Thoracic aorta (tissue), 2 donors: ENCODE data around the gene IRX5. TPM values are rescaled to one million over a fixed set of nuclear protein-coding genes. Genes with fewer than 3 reads are reported as not detected.

Experiments used
- ATAC-seq: fragments of 150-250 bp; one replicate; pipeline ENCODE4 v1.8.0; 2017; ENCODE audit warnings: low read depth; ENCODE audit not compliant: insufficient number of reproducible peaks, low FRiP score
- DNase-seq: peaks from one replicate; pipeline ENCODE4 v3.0.0-alpha.2; 2020; ENCODE audit warnings: low spot score
- H3K27ac ChIP-seq, 2 donors: fragments of 200-600 bp; sonication (generic); 1 replicate in 1 of 2; 2 replicates in 1 of 2; pipeline ENCODE4 v1.5.1; 2016; ENCODE audit warnings: mild to moderate bottlenecking in 2 of 2, moderate library complexity in 2 of 2
- H3K27me3 ChIP-seq: fragments of 200-600 bp; sonication (generic); replicated peaks from 2 replicates; pipeline ENCODE4 v1.6.0; 2016; ENCODE audit warnings: mild to moderate bottlenecking; ENCODE audit not compliant: insufficient read depth
- H3K36me3 ChIP-seq: fragments of 200-600 bp; sonication (generic); one replicate; pipeline ENCODE4 v1.5.1; 2016
- H3K4me1 ChIP-seq, 2 donors: fragments of 200-600 bp; sonication (generic); 1 replicate in 1 of 2; 2 replicates in 1 of 2; pipeline versions ENCODE4 v1.5.1 to v1.6.0; 2016; ENCODE audit warnings: low read depth in 2 of 2, mild to moderate bottlenecking in 1 of 2; ENCODE audit not compliant: control insufficient read depth in 1 of 2
- H3K4me3 ChIP-seq: fragments of 200-600 bp; sonication (generic); 2 replicates; pipeline ENCODE4 v1.5.1; 2016; ENCODE audit warnings: mild to moderate bottlenecking
- H3K9me3 ChIP-seq: fragments of 200-600 bp; sonication (generic); 2 replicates; pipeline ENCODE4 v1.5.1; 2016
- total RNA-seq, 2 donors: library from RNA; depleted of rRNA; stranded (reverse); fragments of >200 nt; gene quantifications; one replicate each; pipeline versions ENCODE4 v1.1.0 to v1.2.3, GENCODE V29; 2016
- TF ChIP-seq, protein P1 (sequence below): fragments of 200-600 bp; sonication (generic); IDR thresholded peaks from one replicate; pipeline ENCODE4 v1.5.1; 2019; ENCODE audit warnings: antibody characterized with exemption

The IRX5 gene
- total RNA-seq = 1 to 10 TPM; 2.3 to 2.7 TPM

DNA sequence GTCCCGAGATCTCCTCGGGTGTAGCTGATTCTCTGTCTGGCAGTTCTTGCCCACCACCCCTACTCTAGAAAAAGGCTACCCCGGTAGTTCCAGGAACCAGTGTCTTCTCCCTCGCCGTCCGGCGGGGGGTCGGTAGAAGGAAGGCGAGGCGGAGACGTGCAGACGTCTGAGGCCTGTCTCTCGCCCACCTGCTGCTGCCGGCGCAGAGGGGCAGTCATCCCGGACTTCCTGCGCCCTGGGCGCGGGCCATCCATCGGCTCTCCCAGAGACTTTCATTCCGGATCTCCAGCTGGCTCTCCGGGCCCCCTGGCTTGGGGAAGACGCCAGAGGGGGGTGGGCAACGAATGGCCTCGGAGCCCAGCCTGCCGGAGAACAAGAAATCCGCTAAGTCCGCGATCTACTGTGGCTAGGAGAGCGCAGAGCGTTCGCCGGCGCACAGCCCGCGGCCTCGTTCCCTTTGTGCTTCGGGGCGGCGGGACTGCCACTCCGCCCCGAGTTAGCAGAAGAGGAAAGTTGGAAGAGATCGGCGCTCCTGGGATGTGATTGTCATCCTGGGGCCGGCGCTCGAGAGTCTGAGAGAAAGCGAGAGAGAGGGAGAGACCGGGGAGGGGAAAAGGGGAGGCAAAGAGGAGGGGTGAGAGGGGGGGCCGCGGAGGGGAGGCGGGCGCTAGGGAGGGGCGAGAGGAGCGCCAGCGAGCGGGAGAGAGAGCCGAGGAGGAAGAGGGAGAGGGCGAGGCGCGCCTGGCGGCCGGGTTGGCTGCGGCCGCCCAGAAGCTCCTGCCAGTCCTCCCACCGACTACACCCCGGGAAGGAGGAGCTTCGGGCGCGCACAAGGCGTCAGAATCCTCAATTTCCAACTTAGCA lies at the start of gene IRX5:
Gene IRX5, plus strand, starts transcription at position 861 of the 864 bp plus-strand sequence. CDS start 334 bp downstream, outside the sequence.
- peak within 1 kb of the TSS; percentile 86 to 91 for H3K27ac ChIP-seq
- H3K36me3 ChIP-seq = no peaks in the 10 kb centered on the region
- TF ChIP-seq, protein P1, sequence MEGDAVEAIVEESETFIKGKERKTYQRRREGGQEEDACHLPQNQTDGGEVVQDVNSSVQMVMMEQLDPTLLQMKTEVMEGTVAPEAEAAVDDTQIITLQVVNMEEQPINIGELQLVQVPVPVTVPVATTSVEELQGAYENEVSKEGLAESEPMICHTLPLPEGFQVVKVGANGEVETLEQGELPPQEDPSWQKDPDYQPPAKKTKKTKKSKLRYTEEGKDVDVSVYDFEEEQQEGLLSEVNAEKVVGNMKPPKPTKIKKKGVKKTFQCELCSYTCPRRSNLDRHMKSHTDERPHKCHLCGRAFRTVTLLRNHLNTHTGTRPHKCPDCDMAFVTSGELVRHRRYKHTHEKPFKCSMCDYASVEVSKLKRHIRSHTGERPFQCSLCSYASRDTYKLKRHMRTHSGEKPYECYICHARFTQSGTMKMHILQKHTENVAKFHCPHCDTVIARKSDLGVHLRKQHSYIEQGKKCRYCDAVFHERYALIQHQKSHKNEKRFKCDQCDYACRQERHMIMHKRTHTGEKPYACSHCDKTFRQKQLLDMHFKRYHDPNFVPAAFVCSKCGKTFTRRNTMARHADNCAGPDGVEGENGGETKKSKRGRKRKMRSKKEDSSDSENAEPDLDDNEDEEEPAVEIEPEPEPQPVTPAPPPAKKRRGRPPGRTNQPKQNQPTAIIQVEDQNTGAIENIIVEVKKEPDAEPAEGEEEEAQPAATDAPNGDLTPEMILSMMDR = peak; percentile 40
- H3K4me1 ChIP-seq = peaks cover 7 to 23% of the 10 kb centered on the region in 2 donors
- DNase-seq = peak; percentile 71
- H3K4me3 ChIP-seq = peak within 1 kb of the TSS; percentile 83
- no peaks in the 10 kb centered on the region for H3K27me3 ChIP-seq
- H3K9me3 ChIP-seq = no peaks in the 10 kb centered on the region
- ATAC-seq = peak; percentile 57

- H3K4me3 ChIP-seq = no peak overlapping the region
- peaks cover 12% of the 10 kb centered on the region for H3K9me3 ChIP-seq
- no peak overlapping the region for H3K27ac ChIP-seq
- TF ChIP-seq, protein P1 = no peak
- no peak for DNase-seq
- H3K4me1 ChIP-seq = no peaks in the 10 kb centered on the region
- no peak for ATAC-seq
- H3K27me3 ChIP-seq = no peaks in the 10 kb centered on the region
- no peaks in the 10 kb centered on the region for H3K36me3 ChIP-seq
Observed at GRCh38 chr16:54882556-54882955, 48.1 kb upstream of the IRX5 start.

DNA sequence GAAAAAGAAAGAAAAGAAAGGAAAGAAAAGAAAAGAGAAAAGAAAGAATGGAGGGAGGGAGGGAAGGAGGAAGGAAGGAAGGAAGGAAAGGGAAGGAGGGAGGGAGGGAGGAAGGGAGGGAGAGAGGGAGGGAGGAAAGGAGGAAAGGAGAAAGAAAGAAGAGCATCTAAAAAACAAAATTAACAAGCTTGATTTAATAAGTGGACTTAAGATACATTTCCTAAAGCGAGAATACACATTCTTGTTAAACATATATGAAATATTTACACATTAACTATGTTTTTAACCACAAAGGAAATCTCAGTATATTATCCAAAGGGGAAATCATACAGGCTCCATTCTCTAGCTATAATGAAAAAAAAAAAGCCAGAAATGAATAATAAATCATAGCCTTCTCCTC lies 47.3 kb upstream of the IRX5 start:
- no peak for ATAC-seq
- Histone ChIP-seq H3K36me3 (no peaks in the 10 kb centered on the region), H3K4me1 (no peaks in the 10 kb centered on the region), H3K27ac (no peak overlapping the region), H3K27me3 (no peaks in the 10 kb centered on the region), H3K9me3 (peaks cover 12% of the 10 kb centered on the region), H3K4me3 (no peak overlapping the region)
- DNase-seq = no peak
- TF ChIP-seq, protein P1 = no peak

- DNase-seq (no peak), ATAC-seq (no peak)
- H3K27ac ChIP-seq = no peak overlapping the region
- H3K36me3 ChIP-seq = no peaks in the 10 kb centered on the region
- H3K4me3 ChIP-seq = no peak overlapping the region
- no peaks in the 10 kb centered on the region for H3K27me3 ChIP-seq
- H3K4me1 ChIP-seq = no peaks in the 10 kb centered on the region
- peaks cover 8% of the 10 kb centered on the region for H3K9me3 ChIP-seq
- TF ChIP-seq, protein P1 = no peak
Observed at GRCh38 chr16:54886078-54886477, 44.6 kb upstream of the IRX5 start.

- Histone ChIP-seq H3K4me3 (no peak overlapping the region), H3K9me3 (no peaks in the 10 kb centered on the region), H3K27me3 (no peaks in the 10 kb centered on the region), H3K27ac (no peak overlapping the region), H3K4me1 (no peaks in the 10 kb centered on the region), H3K36me3 (no peaks in the 10 kb centered on the region)
- TF ChIP-seq, protein P1 = no peak
- DNase-seq = no peak
- ATAC-seq = no peak
Observed at GRCh38 chr16:54890381-54890780, 40.3 kb upstream of the IRX5 start.
